ENCODE data around the gene COL2A1.

Gene COL2A1

GRCh38 chr12:47988073-47989022, 15.9 kb downstream of the COL2A1 start:
- DNase-seq, result no peak

GRCh38 chr12:47987411-47988072, 16.7 kb downstream of the COL2A1 start:
- no peak for DNase-seq

GRCh38 chr12:47986832-47987231, 17.4 kb downstream of the COL2A1 start:
- DNase-seq, result no peak

GRCh38 chr12:47986291-47986660, 18.0 kb downstream of the COL2A1 start:
- no peak for DNase-seq

GRCh38 chr12:47985596-47986290, 18.5 kb downstream of the COL2A1 start:
- DNase-seq, result no peak

- DNase-seq, result no peak
Observed at GRCh38 chr12:47984331-47984801, 19.9 kb downstream of the COL2A1 start.

GRCh38 chr12:47983541-47984115, 20.6 kb downstream of the COL2A1 start:
- no peak for DNase-seq

- DNase-seq, result no peak
Observed at GRCh38 chr12:47982770-47983169, 21.5 kb downstream of the COL2A1 start.

GRCh38 chr12:47982311-47982710, 22.0 kb downstream of the COL2A1 start:
- DNase-seq, result no peak

GRCh38 chr12:47981496-47982260, 22.6 kb downstream of the COL2A1 start:
- no peak for DNase-seq

GRCh38 chr12:47980779-47981495, 23.3 kb downstream of the COL2A1 start:
- no peak for DNase-seq

GRCh38 chr12:47980197-47980596, 24.1 kb downstream of the COL2A1 start:
- no peak for DNase-seq

- DNase-seq, result no peak
Observed at GRCh38 chr12:47979686-47980085, 24.6 kb downstream of the COL2A1 start.

- DNase-seq, result no peak
Observed at GRCh38 chr12:47979166-47979565, 25.1 kb downstream of the COL2A1 start.

GRCh38 chr12:47978598-47978873, 25.7 kb downstream of the COL2A1 start:
- no peak for DNase-seq

GRCh38 chr12:47977772-47978597, 26.3 kb downstream of the COL2A1 start:
- no peak for DNase-seq

GRCh38 chr12:47977046-47977771, 27.1 kb downstream of the COL2A1 start:
- no peak for DNase-seq

- DNase-seq, result no peak
Observed at GRCh38 chr12:47975816-47976215, 28.5 kb downstream of the COL2A1 start.

- no peak for DNase-seq
Observed at GRCh38 chr12:47975036-47975620, 29.1 kb downstream of the COL2A1 start.

- DNase-seq, result no peak
Observed at GRCh38 chr12:47973870-47974269, 30.4 kb downstream of the COL2A1 start.

Data from activated CD8-positive, alpha-beta memory T cell treated with anti-CD3 and anti-CD28 coated beads, Interleukin-2, amount 50 U/mL, for 4 hours (primary cell).